SIG-M5 treated with dmso at 0.1 percent for 504 hours (cell line): ENCODE measurements around the gene FUT3.

Source experiments
- DNase-seq: peaks from one replicate; lab custom pipeline; 2025; ENCODE audit not compliant: unreplicated experiment; lab: John Stamatoyannopoulos, UW

FUT3 gene

GRCh38 chr19:5826531-5827341 is 24.5 kb downstream of the FUT3 start:
- DNase-seq: peak; percentile 27

GRCh38 chr19:5825178-5825577 is 26.1 kb downstream of the FUT3 start:
- DNase-seq: no peak

- DNase-seq: no peak
Observed at GRCh38 chr19:5824751-5825150, 26.5 kb downstream of the FUT3 start.

GRCh38 chr19:5823579-5824281 is 27.5 kb downstream of the FUT3 start:
- no peak for DNase-seq

GRCh38 chr19:5822181-5822844 is 28.9 kb downstream of the FUT3 start:
- no peak for DNase-seq

GRCh38 chr19:5821521-5822180 is 29.6 kb downstream of the FUT3 start:
- DNase-seq: no peak

- no peak for DNase-seq
Observed at GRCh38 chr19:5820785-5821184, 30.5 kb downstream of the FUT3 start.

- DNase-seq: no peak
Observed at GRCh38 chr19:5818594-5818993, 32.7 kb downstream of the FUT3 start.

GRCh38 chr19:5817218-5817617 is 34.0 kb downstream of the FUT3 start:
- no peak for DNase-seq

GRCh38 chr19:5814852-5815246 is 36.4 kb downstream of the FUT3 start:
- DNase-seq: no peak

- DNase-seq: no peak
Observed at GRCh38 chr19:5814123-5814851, 37.0 kb downstream of the FUT3 start.

GRCh38 chr19:5811117-5811516 is 40.1 kb downstream of the FUT3 start:
- DNase-seq: no peak

- no peak for DNase-seq
Observed at GRCh38 chr19:5809469-5809868, 41.8 kb downstream of the FUT3 start.

- peak; percentile 50 for DNase-seq
Observed at GRCh38 chr19:5809053-5809452, 42.2 kb downstream of the FUT3 start.

GRCh38 chr19:5808120-5808816 is 43.0 kb downstream of the FUT3 start:
- DNase-seq: no peak

GRCh38 chr19:5806905-5807304 is 44.3 kb downstream of the FUT3 start:
- no peak for DNase-seq

- DNase-seq: no peak
Observed at GRCh38 chr19:5806133-5806489, 45.1 kb downstream of the FUT3 start.

- DNase-seq: peak; percentile 50
Observed at GRCh38 chr19:5805462-5806132, 45.7 kb downstream of the FUT3 start.
